H1 (cell line): ENCODE data around the gene ZNF219. TPM values are rescaled to one million over a fixed set of nuclear protein-coding genes. Genes with fewer than 3 reads are reported as not detected.

Source experiments
- CTCF ChIA-PET: fragments of 300-600 bp; sonication (Branson Sonifier 250); formaldehyde crosslinking; loops from one replicate; lab custom pipeline; 2021; ENCODE audit not compliant: partially characterized antibody; lab: Charles Lee
- POLR2A ChIA-PET: fragments of 300-600 bp; sonication (Branson Sonifier 250); formaldehyde crosslinking; loops from one replicate; lab custom pipeline; 2021; ENCODE audit warnings: inconsistent platforms; ENCODE audit not compliant: partially characterized antibody; lab: Charles Lee
- DNase-seq, 2 experiments: peaks; one replicate each; pipeline versions ENCODE4 v3.0.0 to v3.0.0-alpha.2; 2010 to 2022; ENCODE audit warnings: low spot score in 2 of 2, low read depth in 1 of 2, mixed read lengths in 1 of 2
- FAIRE-seq: peaks from 2 replicates; lab custom pipeline; 2011; peaks lifted over from hg19 to GRCh38; lab: Jason Lieb, UNC
- H2AFZ ChIP-seq: 2 replicates; pipeline ENCODE4 v1.8.1; 2012; ENCODE audit warnings: low read length, inconsistent platforms
- H2AK5ac ChIP-seq: 2 replicates; pipeline ENCODE4 v1.6.1; 2013; ENCODE audit warnings: low read depth, low read length
- H2BK120ac ChIP-seq: replicated peaks from 2 replicates; pipeline ENCODE3; 2013; ENCODE audit warnings: low read depth, low read length, inconsistent platforms
- H2BK12ac ChIP-seq: 2 replicates; pipeline ENCODE4 v1.6.1; 2013; ENCODE audit warnings: low read depth, low read length
- H2BK15ac ChIP-seq: 2 replicates; pipeline ENCODE4 v1.6.1; 2013; ENCODE audit warnings: low read length
- H2BK20ac ChIP-seq: 2 replicates; pipeline ENCODE4 v1.6.1; 2013; ENCODE audit warnings: low read length
- H2BK5ac ChIP-seq: 2 replicates; pipeline ENCODE4 v1.6.1; 2013; ENCODE audit warnings: low read depth, low read length
- H3K14ac ChIP-seq: 2 replicates; pipeline ENCODE4 v1.6.1; 2013; ENCODE audit warnings: inconsistent platforms; ENCODE audit not compliant: insufficient read length
- H3K18ac ChIP-seq: 2 replicates; pipeline ENCODE4 v1.6.1; 2013; ENCODE audit warnings: low read length; ENCODE audit errors: extremely low read depth
- H3K23ac ChIP-seq: 2 replicates; pipeline ENCODE4 v1.6.1; 2013; ENCODE audit warnings: inconsistent platforms; ENCODE audit not compliant: insufficient read length
- H3K23me2 ChIP-seq: 2 replicates; pipeline ENCODE4 v1.6.1; 2013; ENCODE audit warnings: low read depth, low read length
- H3K27ac ChIP-seq: 2 replicates; pipeline ENCODE4 v1.6.1; 2011; ENCODE audit warnings: low read depth, low read length, inconsistent platforms
- H3K27me3 ChIP-seq, 4 experiments: replicated peaks in 1 of 4; 1 replicate in 1 of 4; 2 replicates in 3 of 4; pipeline versions ENCODE4 v1.6.1 to v1.8.1; 2011 to 2013; ENCODE audit warnings: low read length in 3 of 4, mild to moderate bottlenecking in 3 of 4, inconsistent platforms in 2 of 4, mixed read lengths in 2 of 4, moderate library complexity in 1 of 4; ENCODE audit not compliant: control insufficient read depth in 3 of 4, insufficient read depth in 3 of 4; ENCODE audit errors: extremely low read depth in 1 of 4
- H3K36me3 ChIP-seq, 4 experiments: 2 replicates each; pipeline versions ENCODE4 v1.6.1 to v1.8.1; 2011 to 2013; ENCODE audit warnings: mild to moderate bottlenecking in 4 of 4, low read length in 3 of 4, moderate library complexity in 2 of 4, control low read depth in 1 of 4, inconsistent platforms in 1 of 4; ENCODE audit not compliant: insufficient read depth in 4 of 4, control insufficient read depth in 2 of 4
- H3K4ac ChIP-seq: replicated peaks from 2 replicates; pipeline ENCODE3; 2013; ENCODE audit warnings: low read length, low read depth, mixed read lengths, inconsistent platforms; ENCODE audit not compliant: insufficient read length
- H3K4me1 ChIP-seq, 4 experiments: replicated peaks in 1 of 4; 1 replicate in 1 of 4; 2 replicates in 3 of 4; pipeline versions ENCODE4 v1.6.1 to v1.8.1; 2011 to 2013; ENCODE audit warnings: low read length in 3 of 4, inconsistent platforms in 2 of 4, mixed read lengths in 1 of 4; ENCODE audit not compliant: insufficient read depth in 4 of 4, control insufficient read depth in 3 of 4
- H3K4me2 ChIP-seq, 2 experiments: 2 replicates each; pipeline versions ENCODE4 v1.6.1 to v1.8.1; 2011 to 2013; ENCODE audit warnings: low read depth in 2 of 2, low read length in 2 of 2, control low read depth in 1 of 2, inconsistent platforms in 1 of 2, mild to moderate bottlenecking in 1 of 2; ENCODE audit not compliant: insufficient read depth in 1 of 2
- H3K4me3 ChIP-seq, 4 experiments: fragments of 200-600, 300-600 bp in 1 of 4; sonication (generic), shearing (Covaris generic), sonication (Bioruptor Twin) in 1 of 4; 2 replicates each; pipeline versions ENCODE4 v1.5.1 to v1.8.1; 2011 to 2016; ENCODE audit warnings: low read length in 4 of 4, low read depth in 3 of 4, control low read depth in 2 of 4, inconsistent platforms in 2 of 4, mild to moderate bottlenecking in 2 of 4, mixed read lengths in 1 of 4, moderate library complexity in 1 of 4; ENCODE audit not compliant: insufficient read depth in 2 of 4; ENCODE audit errors: extremely low read depth in 1 of 4
- H3K56ac ChIP-seq: replicated peaks from 2 replicates; pipeline ENCODE3; 2013; ENCODE audit warnings: low read depth, mild to moderate bottlenecking, mixed read lengths, low read length, inconsistent platforms; ENCODE audit not compliant: insufficient read length
- H3K79me1 ChIP-seq: 2 replicates; pipeline ENCODE4 v1.6.1; 2013; ENCODE audit warnings: low read depth, low read length, control low read depth
- H3K79me2 ChIP-seq, 2 experiments: 2 replicates each; pipeline versions ENCODE4 v1.6.1 to v1.8.1; 2012 to 2013; ENCODE audit warnings: low read length in 2 of 2, mild to moderate bottlenecking in 2 of 2, inconsistent platforms in 1 of 2; ENCODE audit not compliant: insufficient read depth in 2 of 2, control insufficient read depth in 1 of 2
- H3K9ac ChIP-seq, 4 experiments: replicated peaks in 1 of 4; 1 replicate in 1 of 4; 2 replicates in 3 of 4; pipeline versions ENCODE4 v1.6.1 to v1.8.1; 2011 to 2013; ENCODE audit warnings: low read depth in 3 of 4, low read length in 3 of 4, control low read depth in 2 of 4, mild to moderate bottlenecking in 2 of 4, moderate library complexity in 2 of 4, inconsistent platforms in 1 of 4; ENCODE audit errors: extremely low read depth in 1 of 4
- H3K9me3 ChIP-seq, 2 experiments: 2 replicates each; pipeline versions ENCODE4 v1.6.1 to v1.8.1; 2012 to 2013; ENCODE audit warnings: mild to moderate bottlenecking in 2 of 2, moderate library complexity in 2 of 2, control low read depth in 1 of 2, inconsistent platforms in 1 of 2, low read depth in 1 of 2, low read length in 1 of 2, mixed read lengths in 1 of 2; ENCODE audit not compliant: insufficient read depth in 2 of 2
- H4K20me1 ChIP-seq, 2 experiments: replicated peaks in 1 of 2; 2 replicates each; pipeline versions ENCODE3 to v1.8.1; 2011 to 2013; ENCODE audit warnings: inconsistent platforms in 2 of 2, low read length in 2 of 2, mild to moderate bottlenecking in 1 of 2; ENCODE audit not compliant: insufficient read depth in 2 of 2, control insufficient read depth in 1 of 2
- H4K5ac ChIP-seq: 2 replicates; pipeline ENCODE4 v1.6.1; 2013; ENCODE audit warnings: low read length, low read depth, mixed read lengths, inconsistent platforms; ENCODE audit not compliant: insufficient read length
- H4K8ac ChIP-seq: 2 replicates; pipeline ENCODE4 v1.8.0; 2013; ENCODE audit warnings: mild to moderate bottlenecking, moderate library complexity, low read length, inconsistent platforms; ENCODE audit not compliant: insufficient read depth; ENCODE audit errors: extremely low read depth
- H4K91ac ChIP-seq: replicated peaks from 2 replicates; pipeline ENCODE3; 2013; ENCODE audit warnings: low read length, mixed read lengths, inconsistent platforms; ENCODE audit not compliant: insufficient read length
- WGBS, 2 experiments: shearing (Covaris generic) in 1 of 2; methylation state at CpG; one replicate each; pipeline versions ENCODE4 v1.1.6 to v1.1.7; 2013 to 2015; ENCODE audit warnings: low lambda C conversion rate in 2 of 2, mixed read lengths in 2 of 2, inconsistent platforms in 1 of 2, low coverage in 1 of 2, missing lambda C conversion rate in 1 of 2; ENCODE audit not compliant: insufficient replicate concordance in 2 of 2, insufficient coverage in 1 of 2, insufficient read length in 1 of 2; ENCODE audit errors: extremely low coverage in 1 of 2, missing lambda C conversion rate in 1 of 2; 5-methylcytosine and 5-hydroxymethylcytosine counted together
- polyA plus RNA-seq, 7 experiments: library from polyadenylated mRNA; depleted of rRNA in 3 of 7; stranded (reverse) in 5 of 7; unstranded in 2 of 7; fragments of >200 nt in 5 of 7; fragments of 200-250 nt in 2 of 7; gene quantifications; 1 replicate in 5 of 7; 2 replicates in 1 of 7; 4 replicates in 1 of 7; pipeline versions ENCODE4 v1.2.1 to v1.2.3, GENCODE V29; 2011 to 2013; ENCODE audit warnings: missing spikeins in 2 of 7, mixed read lengths in 2 of 7
- total RNA-seq: library from RNA; stranded (reverse); fragmentation: NEBNext Ultra II Directional; extraction: Animal tissue kit (Norgen Biotek cat#: 25700); gene quantifications from 2 replicates; pipeline ENCODE4 v1.2.1, GENCODE V29; 2021

Gene ZNF219
- total and polyA plus RNA-seq, 2 of the 8 experiments (the other 6 are each of a cell fraction or from before 2014, with no cell fraction given) = 113 to 160 TPM

GRCh38 chr14:21089271-21089670 is 9.2 kb downstream of the ZNF219 start:
- Histone ChIP-seq H3K79me2 (peaks cover 0 to 5% of the 10 kb centered on the region in 2 experiments; a peak in 2 of 4 replicates), H2BK12ac (no peak overlapping the region), H4K5ac (no peak overlapping the region), H2BK120ac (no peak overlapping the region), H3K79me1 (peaks cover 8% of the 10 kb centered on the region; the same call in 1 of the 2 replicates), H3K27me3 (no peaks in the 10 kb centered on the region), H3K56ac (no peak overlapping the region), H4K20me1 (peaks cover 11 to 19% of the 10 kb centered on the region in 2 experiments), H2BK20ac (no peak overlapping the region), H2AFZ (no peak overlapping the region), H3K4me1 (peaks cover 10 to 18% (median 15%) of the 10 kb centered on the region in 4 experiments), H3K9me3 (no peaks in the 10 kb centered on the region), H3K23ac (no peak overlapping the region), H4K8ac (no peak overlapping the region), H3K27ac (no peak overlapping the region), H3K36me3 (peaks cover 20 to 67% (median 59%) of the 10 kb centered on the region in 4 experiments), H4K91ac (no peak overlapping the region), H2AK5ac (no peak overlapping the region), H3K23me2 (peaks cover 5% of the 10 kb centered on the region; the same call in 1 of the 2 replicates), H3K4me3 (no peak overlapping the region), H3K4me2 (no peak overlapping the region), H3K14ac (no peak overlapping the region), H3K18ac (no peak overlapping the region), H2BK15ac (no peak overlapping the region), H2BK5ac (no peak overlapping the region), H3K4ac (no peak overlapping the region), H3K9ac (no peak overlapping the region)
- no peak for DNase-seq
- no peak for FAIRE-seq
- ChIA-PET CTCF (interaction anchor here (0.9 to 10.2 kb wide), 16 partner anchors 11 to 238 kb away, joined by 3 to 148 read pairs (median 6); partner anchors contain the start of genes ARHGEF40, RNASE8 and TMEM253), POLR2A (interaction anchor here (0.9 to 12.4 kb wide), 10 partner anchors 13 to 80 kb away, joined by 3 to 245 read pairs (median 4); partner anchors contain the start of genes ARHGEF40, NDRG2 and TMEM253)
- WGBS, 2 experiments = 88% methylated on average over 1 of the region's 1 CpG; no CpG with 5 or more reads in 1 of the 2 experiments
